ENCODE data around the gene ADRA1B. TPM values are rescaled to one million over a fixed set of nuclear protein-coding genes. Genes with fewer than 3 reads are reported as not detected.

ADRA1B gene
- total RNA-seq, 1 experiment from 2014 or later, result 0.29 TPM

- H3K4me1 ChIP-seq (ENCODE audit: insufficient read depth, low read length), result no peaks in the 10 kb centered on the region
- POLR2A ChIA-PET (ENCODE audit: unreplicated experiment), result interaction anchor here (0.6 to 0.7 kb wide), 3 partner anchors 69 to 162 kb away, joined by 3 to 6 read pairs (median 4); no protein-coding TSS in a partner anchor
- no peak overlapping the region for H2AFZ ChIP-seq (ENCODE audit: low read length)
- H3K9me2 ChIP-seq (replicated peaks; ENCODE audit: low read length), result no peaks in the 10 kb centered on the region
- ATAC-seq, result peak; percentile 81
- no peak overlapping the region for H3K4me2 ChIP-seq (ENCODE audit: low read length)
- intact Hi-C loops (cut with micrococcal nuclease), result loop anchor here (1.0 to 5.0 kb wide), 7 partner anchors 60 to 369 kb away; partner anchors contain the start of gene PWWP2A
- H3K9ac ChIP-seq (ENCODE audit: low read length), result no peak overlapping the region
- no peak overlapping the region for H3K27ac ChIP-seq (ENCODE audit: low read length)
- peaks cover 30% of the 10 kb centered on the region for H3K79me2 ChIP-seq (ENCODE audit: low read length)
- no TSS peak for BruUV-seq (replicated peaks)
- H4K20me1 ChIP-seq (ENCODE audit: low read length), result 0 out of 2 replicates have a peak, but pooled peaks cover 5% of the 10 kb centered on the region
- no peak overlapping the region for H3K4me3 ChIP-seq (ENCODE audit: low read length)
- H3F3A ChIP-seq (ENCODE audit: low read length, unreplicated experiment), result peaks cover 3% of the 10 kb centered on the region
- peak; percentile 81 for DNase-seq
- H3K27me3 ChIP-seq (ENCODE audit: low read length), result no peaks in the 10 kb centered on the region
- no peaks in the 10 kb centered on the region for H3K9me3 ChIP-seq (ENCODE audit: low read length)
- H3K36me3 ChIP-seq (ENCODE audit: low read depth, low read length), result peaks cover 13% of the 10 kb centered on the region; the same call in 1 of the 2 replicates
- CTCF ChIA-PET, result interaction anchor here (0.5 to 1.5 kb wide), 14 partner anchors 8 to 735 kb away, joined by 3 to 7 read pairs (median 4); partner anchors contain the start of genes PWWP2A and TTC1
- peak; percentile 85 for TF ChIP-seq CTCF (conservative IDR thresholded peaks at IDR 0.05; ENCODE audit: low read depth, low read length)
- TF ChIP-seq EZH2phosphoT487 (IDR thresholded peaks at IDR 0.05; ENCODE audit: borderline replicate concordance, low read length), result no peak
- TF ChIP-seq EZH2 (IDR thresholded peaks at IDR 0.05; ENCODE audit: low read length, unreplicated experiment), result no peak
Observed at GRCh38 chr5:160021831-160022446, 105.7 kb downstream of the ADRA1B start.

Other genes with a start within 250 kb of the ADRA1B start
- 61.4 and 65.0 TPM in 2 replicates for gene TTC1, start 92.7 kb downstream of the ADRA1B start, total RNA-seq (2014; rRNA removed)
- 14.2 and 15.3 TPM in 2 replicates for gene PWWP2A, start 203.0 kb downstream of the ADRA1B start, total RNA-seq (2014; rRNA removed)